H1 (cell line): ENCODE data around the gene VPS35L.

Experiments
- EZH2 ChIP-seq: fragments of 200-600 bp; sonication (generic); IDR thresholded peaks from 2 replicates; pipeline ENCODE4 v1.7.1; 2012; ENCODE audit warnings: low read depth, mild to moderate bottlenecking, moderate library complexity, low read length, inconsistent platforms; ENCODE audit not compliant: severe bottlenecking
- JUN ChIP-seq: IDR thresholded peaks from 2 replicates; pipeline ENCODE4 v1.6.1; 2011; ENCODE audit warnings: low read depth, mild to moderate bottlenecking, improper control_type of control experiment, low read length
- POLR2A ChIP-seq, 2 experiments: IDR thresholded peaks; 1 replicate in 1 of 2; 2 replicates in 1 of 2; pipeline ENCODE4 v1.6.1; 2011; ENCODE audit warnings: low read depth in 2 of 2, low read length in 2 of 2, mild to moderate bottlenecking in 2 of 2; ENCODE audit errors: control extremely low read depth in 1 of 2
- POLR2AphosphoS5 ChIP-seq: IDR thresholded peaks from 2 replicates; pipeline ENCODE4 v1.6.1; 2011; ENCODE audit warnings: low read depth, low read length
- RFX5 ChIP-seq: IDR thresholded peaks from 2 replicates; pipeline ENCODE4 v1.6.1; 2011; ENCODE audit warnings: low read depth, low read length, improper control_type of control experiment, borderline replicate concordance
- SIN3A ChIP-seq, 2 experiments: IDR thresholded peaks in 1 of 2; conservative IDR thresholded peaks in 1 of 2; 2 replicates each; pipeline ENCODE4 v1.6.1; 2011 to 2012; ENCODE audit warnings: low read length in 2 of 2, improper control_type of control experiment in 1 of 2, low read depth in 1 of 2, mild to moderate bottlenecking in 1 of 2
- YY1 ChIP-seq: IDR thresholded peaks from 2 replicates; pipeline ENCODE4 v1.6.1; 2011; ENCODE audit warnings: low read depth, mild to moderate bottlenecking, low read length
- TF ChIP-seq, protein P1 (sequence below), 3 experiments: IDR thresholded peaks; 1 replicate in 2 of 3; 2 replicates in 1 of 3; pipeline versions ENCODE4 v1.5.1 to v1.6.1; 2011; ENCODE audit warnings: low read length in 3 of 3, mild to moderate bottlenecking in 3 of 3, inconsistent platforms in 2 of 3, low read depth in 1 of 3, moderate library complexity in 1 of 3; ENCODE audit not compliant: insufficient read depth in 1 of 3; ENCODE audit errors: control extremely low read depth in 1 of 3

DNA sequence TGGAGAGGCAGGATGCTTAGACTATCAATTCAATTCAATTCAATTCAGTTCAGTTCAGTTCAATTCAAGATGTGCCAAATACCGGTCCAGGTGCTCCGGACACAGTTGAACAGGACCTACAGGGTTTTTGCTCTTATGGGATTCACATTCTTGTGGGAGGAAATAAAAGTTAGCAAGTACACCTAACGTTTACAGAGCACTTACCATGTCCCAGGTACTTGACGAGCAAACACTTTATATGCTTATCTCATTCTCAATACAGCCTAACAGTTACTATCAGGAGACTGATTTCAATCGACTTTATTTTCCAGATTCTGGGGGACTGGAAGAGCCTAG, 33.1 kb upstream of the VPS35L start:
- TF ChIP-seq POLR2A (IDR thresholded peaks at IDR 0.05; ENCODE audit: control extremely low read depth in 1 of 2, low read depth in 2 of 2, low read length in 2 of 2) (no peak; a peak in 1 of 3 replicates), RFX5 (no peak), JUN (no peak), POLR2AphosphoS5 (no peak), SIN3A (conservative IDR thresholded peaks at IDR 0.05 in 1 of 2, IDR thresholded peaks at IDR 0.05 in 1 of 2; ENCODE audit: low read depth in 1 of 2, low read length in 2 of 2) (no peak), YY1 (no peak), EZH2 (no peak)
- TF ChIP-seq, protein P1, sequence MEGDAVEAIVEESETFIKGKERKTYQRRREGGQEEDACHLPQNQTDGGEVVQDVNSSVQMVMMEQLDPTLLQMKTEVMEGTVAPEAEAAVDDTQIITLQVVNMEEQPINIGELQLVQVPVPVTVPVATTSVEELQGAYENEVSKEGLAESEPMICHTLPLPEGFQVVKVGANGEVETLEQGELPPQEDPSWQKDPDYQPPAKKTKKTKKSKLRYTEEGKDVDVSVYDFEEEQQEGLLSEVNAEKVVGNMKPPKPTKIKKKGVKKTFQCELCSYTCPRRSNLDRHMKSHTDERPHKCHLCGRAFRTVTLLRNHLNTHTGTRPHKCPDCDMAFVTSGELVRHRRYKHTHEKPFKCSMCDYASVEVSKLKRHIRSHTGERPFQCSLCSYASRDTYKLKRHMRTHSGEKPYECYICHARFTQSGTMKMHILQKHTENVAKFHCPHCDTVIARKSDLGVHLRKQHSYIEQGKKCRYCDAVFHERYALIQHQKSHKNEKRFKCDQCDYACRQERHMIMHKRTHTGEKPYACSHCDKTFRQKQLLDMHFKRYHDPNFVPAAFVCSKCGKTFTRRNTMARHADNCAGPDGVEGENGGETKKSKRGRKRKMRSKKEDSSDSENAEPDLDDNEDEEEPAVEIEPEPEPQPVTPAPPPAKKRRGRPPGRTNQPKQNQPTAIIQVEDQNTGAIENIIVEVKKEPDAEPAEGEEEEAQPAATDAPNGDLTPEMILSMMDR (IDR thresholded peaks at IDR 0.05; ENCODE audit: control extremely low read depth in 1 of 3, insufficient read depth in 1 of 3, low read depth in 1 of 3, low read length in 3 of 3): no peak
